Endothelial cell (in vitro differentiated cells): ENCODE results near the gene CCDC77. TPM values are rescaled to one million over a fixed set of nuclear protein-coding genes. Genes with fewer than 3 reads are reported as not detected.

ENCODE experiments used
- DNase-seq: peaks from one replicate; pipeline ENCODE4 v3.0.0; 2021; ENCODE audit warnings: low spot score
- H3K27ac Mint-ChIP-seq: one replicate; pipeline ENCODE4 v1.8.0; 2021; ENCODE audit warnings: mixed read lengths, inconsistent platforms; ENCODE audit not compliant: unreplicated experiment
- H3K27me3 Mint-ChIP-seq: one replicate; pipeline ENCODE4 v1.8.0; 2021; ENCODE audit warnings: mild to moderate bottlenecking, moderate library complexity, mixed read lengths, inconsistent platforms; ENCODE audit not compliant: unreplicated experiment
- H3K36me3 Mint-ChIP-seq: one replicate; pipeline ENCODE4 v1.8.0; 2021; ENCODE audit warnings: mild to moderate bottlenecking, low read depth, mixed read lengths, inconsistent platforms; ENCODE audit not compliant: unreplicated experiment
- H3K4me1 Mint-ChIP-seq: one replicate; pipeline ENCODE4 v1.8.0; 2021; ENCODE audit warnings: mild to moderate bottlenecking, mixed read lengths, inconsistent platforms; ENCODE audit not compliant: unreplicated experiment
- H3K4me3 Mint-ChIP-seq: one replicate; pipeline ENCODE4 v1.8.0; 2021; ENCODE audit warnings: mild to moderate bottlenecking, mixed read lengths, inconsistent platforms; ENCODE audit not compliant: unreplicated experiment
- H3K9me3 Mint-ChIP-seq: one replicate; pipeline ENCODE4 v1.8.0; 2021; ENCODE audit warnings: mixed read lengths, inconsistent platforms; ENCODE audit not compliant: unreplicated experiment
- long read RNA-seq: library from polyadenylated mRNA; unstranded; transcript quantifications from one replicate; pipeline ENCODE4 v2.0.0, GENCODE V29; 2020; ENCODE audit not compliant: unreplicated experiment
- total RNA-seq: library from RNA; stranded (reverse); fragmentation: NEBNext Ultra II Directional; extraction: Animal tissue kit (Norgen Biotek cat#: 25700); gene quantifications from one replicate; pipeline ENCODE4 v1.2.1, GENCODE V29; 2021; ENCODE audit not compliant: unreplicated experiment
- TF ChIP-seq, protein P1 (sequence below): fragments of 200-600 bp; sonication (generic); IDR thresholded peaks from one replicate; pipeline ENCODE4 v1.5.0; 2021; ENCODE audit warnings: antibody characterized with exemption; ENCODE audit not compliant: unreplicated experiment

CCDC77 gene
- 13.3 TPM for total RNA-seq
- long read RNA-seq, partial matches to known transcripts = 0 of 10 reads
- long read RNA-seq, other reads (novel, unspliced or antisense) = 9 of 10 reads

DNA sequence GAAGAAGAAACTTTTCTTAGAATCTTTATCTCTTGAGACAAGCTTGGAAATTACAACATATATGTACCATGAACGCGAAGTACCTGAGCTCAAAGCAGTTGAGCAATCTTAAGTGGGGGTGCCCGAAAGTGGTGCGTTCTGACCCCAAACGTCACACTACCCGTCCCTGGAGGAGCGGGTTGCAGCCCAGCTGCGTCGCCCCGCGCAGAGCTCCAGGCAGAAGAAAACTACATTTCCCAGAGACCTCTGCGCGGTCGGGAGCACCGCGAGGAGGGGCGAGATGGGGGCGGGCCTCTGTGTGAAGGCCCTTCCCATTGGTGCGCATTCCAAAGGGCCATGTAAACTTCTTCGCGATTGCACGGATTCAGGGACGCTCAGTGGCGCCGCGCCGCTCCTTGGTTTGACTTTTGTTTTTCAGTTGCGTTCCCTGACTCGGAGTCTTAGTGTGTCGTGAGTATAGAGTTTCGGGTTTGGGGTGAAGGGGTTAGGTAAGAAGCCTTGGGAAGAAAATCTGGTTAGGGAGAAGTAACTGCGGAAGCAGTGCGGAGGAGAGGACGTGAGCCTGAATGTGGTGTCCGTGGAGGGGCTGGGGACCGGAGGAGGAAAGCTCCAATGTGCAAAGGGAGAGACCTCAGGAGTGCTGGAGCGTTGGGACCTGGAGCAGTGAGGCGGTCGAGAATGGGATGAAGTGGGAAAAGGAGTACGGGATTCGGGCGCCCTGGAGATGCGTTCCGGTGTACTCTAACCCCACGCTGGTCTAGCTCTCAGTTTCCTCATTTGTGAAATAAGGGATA, at the start of gene CCDC77:
Gene CCDC77 (plus strand): TSS at position 410 of the 794 bp plus-strand sequence. CDS start 7,740 bp downstream, outside the sequence.
- no peaks in the 10 kb centered on the region for H3K36me3 Mint-ChIP-seq
- TF ChIP-seq, protein P1, sequence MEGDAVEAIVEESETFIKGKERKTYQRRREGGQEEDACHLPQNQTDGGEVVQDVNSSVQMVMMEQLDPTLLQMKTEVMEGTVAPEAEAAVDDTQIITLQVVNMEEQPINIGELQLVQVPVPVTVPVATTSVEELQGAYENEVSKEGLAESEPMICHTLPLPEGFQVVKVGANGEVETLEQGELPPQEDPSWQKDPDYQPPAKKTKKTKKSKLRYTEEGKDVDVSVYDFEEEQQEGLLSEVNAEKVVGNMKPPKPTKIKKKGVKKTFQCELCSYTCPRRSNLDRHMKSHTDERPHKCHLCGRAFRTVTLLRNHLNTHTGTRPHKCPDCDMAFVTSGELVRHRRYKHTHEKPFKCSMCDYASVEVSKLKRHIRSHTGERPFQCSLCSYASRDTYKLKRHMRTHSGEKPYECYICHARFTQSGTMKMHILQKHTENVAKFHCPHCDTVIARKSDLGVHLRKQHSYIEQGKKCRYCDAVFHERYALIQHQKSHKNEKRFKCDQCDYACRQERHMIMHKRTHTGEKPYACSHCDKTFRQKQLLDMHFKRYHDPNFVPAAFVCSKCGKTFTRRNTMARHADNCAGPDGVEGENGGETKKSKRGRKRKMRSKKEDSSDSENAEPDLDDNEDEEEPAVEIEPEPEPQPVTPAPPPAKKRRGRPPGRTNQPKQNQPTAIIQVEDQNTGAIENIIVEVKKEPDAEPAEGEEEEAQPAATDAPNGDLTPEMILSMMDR = no peak
- no peak within 1 kb of the TSS for H3K27ac Mint-ChIP-seq
- no peaks in the 10 kb centered on the region for H3K4me1 Mint-ChIP-seq
- DNase-seq = peak; percentile 91
- no peaks in the 10 kb centered on the region for H3K27me3 Mint-ChIP-seq
- H3K9me3 Mint-ChIP-seq = no peaks in the 10 kb centered on the region
- H3K4me3 Mint-ChIP-seq = no peak within 1 kb of the TSS

DNA sequence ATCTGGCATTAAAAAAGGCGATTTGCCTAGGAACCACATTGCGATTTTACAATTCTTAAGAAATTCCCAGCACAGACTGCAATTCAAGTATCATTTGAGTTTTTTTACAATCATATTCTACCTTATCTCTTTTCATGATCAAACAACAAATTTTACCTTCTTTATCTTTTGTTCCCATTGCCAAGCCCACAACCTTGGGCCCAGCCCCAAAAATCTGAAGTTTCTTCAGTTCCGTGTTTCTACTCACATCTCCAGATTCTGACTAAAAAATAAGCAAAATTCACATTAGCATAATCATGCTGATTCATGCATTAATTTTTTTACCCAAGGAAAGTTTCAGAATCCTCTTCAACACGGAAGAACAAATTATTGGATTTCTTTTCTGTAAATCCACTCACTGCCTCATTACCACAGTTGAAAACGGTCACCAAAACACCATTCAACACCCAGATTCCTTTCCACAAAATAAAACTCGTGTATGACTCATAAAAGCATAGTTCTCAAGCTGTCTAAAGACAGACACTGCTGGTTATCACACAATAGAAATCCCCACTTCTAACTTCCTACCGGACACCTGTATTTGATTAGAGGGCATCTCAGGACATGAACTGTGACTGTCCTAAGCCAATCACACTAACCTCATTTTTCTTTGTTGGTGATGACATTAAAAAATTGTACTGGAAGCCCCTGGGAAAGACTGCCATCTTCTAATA, 45.0 kb upstream of the CCDC77 start:
- H3K9me3 Mint-ChIP-seq = no peaks in the 10 kb centered on the region
- DNase-seq = no peak
- peak overlapping the region; percentile 5 for H3K4me3 Mint-ChIP-seq
- TF ChIP-seq, protein P1 = no peak
- H3K36me3 Mint-ChIP-seq = peaks cover 52% of the 10 kb centered on the region
- no peak overlapping the region for H3K27ac Mint-ChIP-seq
- peaks cover 3% of the 10 kb centered on the region for H3K27me3 Mint-ChIP-seq
- no peaks in the 10 kb centered on the region for H3K4me1 Mint-ChIP-seq

DNA sequence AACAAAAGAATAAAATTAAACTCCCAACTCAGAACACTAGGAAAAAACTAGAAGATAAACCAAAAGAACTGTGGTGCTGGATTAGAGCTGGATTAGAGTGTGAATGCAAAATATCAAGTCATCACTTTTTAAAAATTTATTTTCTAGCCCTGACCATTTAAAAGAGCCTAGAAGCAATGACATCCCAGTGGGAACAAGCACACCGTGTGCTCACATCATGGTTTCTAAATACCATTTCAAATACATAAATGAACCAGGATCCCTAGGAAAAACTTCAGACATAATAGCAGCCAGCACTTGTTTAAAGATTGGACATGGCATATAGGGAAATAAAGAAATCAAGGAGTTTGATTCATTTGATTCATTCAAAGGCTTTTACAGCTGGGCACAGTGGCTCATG, 42.4 kb upstream of the CCDC77 start:
- Mint-ChIP-seq H3K27ac (no peak overlapping the region), H3K9me3 (no peaks in the 10 kb centered on the region), H3K4me1 (no peaks in the 10 kb centered on the region), H3K36me3 (peaks cover 62% of the 10 kb centered on the region), H3K27me3 (no peaks in the 10 kb centered on the region), H3K4me3 (no peak overlapping the region)
- DNase-seq = no peak
- TF ChIP-seq, protein P1 = no peak

DNA sequence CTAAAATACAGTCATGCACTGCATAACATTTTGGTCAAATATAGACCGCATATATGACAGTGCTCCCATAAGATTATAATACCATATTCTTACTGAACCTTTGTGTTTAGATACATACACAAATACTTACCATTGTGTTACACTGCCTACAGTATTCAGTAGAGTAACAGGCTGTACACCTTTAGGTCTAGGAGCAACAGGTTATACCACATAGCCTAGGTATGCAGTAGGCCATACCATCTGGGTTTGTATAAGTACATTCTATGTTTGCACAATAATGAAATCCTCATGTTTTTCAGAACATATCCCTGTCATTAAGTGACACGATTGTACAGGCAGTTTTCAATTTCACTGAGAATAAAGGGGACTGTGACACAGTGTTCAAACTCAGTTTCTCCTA, 34.6 kb upstream of the CCDC77 start:
- H3K4me1 Mint-ChIP-seq = no peaks in the 10 kb centered on the region
- no peak overlapping the region for H3K27ac Mint-ChIP-seq
- peaks cover 84% of the 10 kb centered on the region for H3K36me3 Mint-ChIP-seq
- H3K4me3 Mint-ChIP-seq = no peak overlapping the region
- peaks cover 2% of the 10 kb centered on the region for H3K27me3 Mint-ChIP-seq
- TF ChIP-seq, protein P1 = no peak
- H3K9me3 Mint-ChIP-seq = no peaks in the 10 kb centered on the region
- DNase-seq = no peak
